Activated gamma-delta T cell (primary cell): ENCODE results near the gene NUMB.
A peak's percentile ranks its signal among the peaks of the same experiment; 100 is the strongest.

ENCODE experiments used
- DNase-seq: peaks from one replicate; lab custom pipeline; 2025; lab: John Stamatoyannopoulos, UW

NUMB gene

GRCh38 chr14:73245480-73246325, 212.6 kb downstream of the NUMB start:
- DNase-seq, result peak; percentile 25

DNA sequence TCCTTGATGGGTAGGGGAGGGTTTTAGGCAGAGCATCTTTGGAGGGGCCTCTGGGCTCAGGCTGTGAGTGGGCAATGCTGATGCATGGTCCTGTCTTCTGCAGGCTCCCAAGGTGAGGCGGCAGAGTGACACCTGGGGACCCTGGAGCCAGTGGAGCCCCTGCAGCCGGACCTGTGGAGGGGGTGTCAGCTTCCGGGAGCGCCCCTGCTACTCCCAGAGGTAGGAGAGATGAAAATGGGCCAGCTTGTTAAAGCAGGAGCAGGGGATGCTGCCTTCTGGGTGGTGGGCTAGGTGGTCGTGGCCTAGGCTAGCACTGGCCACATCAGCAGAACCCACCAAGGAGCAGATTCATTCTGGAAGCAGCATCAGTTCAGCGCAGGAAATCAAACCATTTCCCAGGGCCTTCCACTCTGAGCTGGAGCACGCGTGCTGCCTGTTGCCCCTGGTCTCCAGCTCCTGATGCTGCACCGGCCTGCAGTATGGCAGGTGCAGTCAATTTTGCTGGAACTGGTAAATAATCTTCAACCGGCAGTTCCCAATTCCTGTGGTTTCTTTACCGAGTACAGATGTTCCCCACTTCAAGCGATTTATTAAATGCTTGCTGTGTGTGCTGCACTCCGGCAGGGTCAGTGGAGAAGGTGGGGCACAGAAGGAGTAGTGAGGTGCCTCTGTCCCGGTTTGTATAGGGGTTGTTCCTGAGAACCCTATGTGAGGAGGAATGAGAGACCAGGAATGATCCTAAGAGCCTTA, 213.6 kb downstream of the NUMB start:
- no peak for DNase-seq

DNA sequence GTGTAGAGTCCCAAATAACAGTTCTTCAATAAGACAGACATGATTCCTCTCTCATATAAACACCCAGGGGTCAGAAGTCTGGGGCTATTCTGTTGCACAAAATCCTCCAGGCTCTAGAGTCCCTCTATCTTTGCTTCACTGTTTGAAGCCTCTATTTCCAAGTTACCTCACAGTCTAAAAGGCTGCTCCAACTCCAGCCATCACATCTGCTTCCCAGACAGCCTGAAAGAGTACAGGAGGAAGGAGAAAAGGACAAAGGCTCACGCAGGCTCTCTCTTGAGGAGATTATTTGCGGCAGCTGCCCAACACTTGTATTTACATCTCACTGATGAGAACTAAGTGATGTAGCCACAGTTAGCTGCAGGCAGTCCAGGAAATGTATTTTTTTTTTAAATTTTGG, 214.6 kb downstream of the NUMB start:
- DNase-seq, result no peak

GRCh38 chr14:73243341-73243740, 215.0 kb downstream of the NUMB start:
- no peak for DNase-seq

GRCh38 chr14:73242357-73242901, 215.9 kb downstream of the NUMB start:
- no peak for DNase-seq

DNA sequence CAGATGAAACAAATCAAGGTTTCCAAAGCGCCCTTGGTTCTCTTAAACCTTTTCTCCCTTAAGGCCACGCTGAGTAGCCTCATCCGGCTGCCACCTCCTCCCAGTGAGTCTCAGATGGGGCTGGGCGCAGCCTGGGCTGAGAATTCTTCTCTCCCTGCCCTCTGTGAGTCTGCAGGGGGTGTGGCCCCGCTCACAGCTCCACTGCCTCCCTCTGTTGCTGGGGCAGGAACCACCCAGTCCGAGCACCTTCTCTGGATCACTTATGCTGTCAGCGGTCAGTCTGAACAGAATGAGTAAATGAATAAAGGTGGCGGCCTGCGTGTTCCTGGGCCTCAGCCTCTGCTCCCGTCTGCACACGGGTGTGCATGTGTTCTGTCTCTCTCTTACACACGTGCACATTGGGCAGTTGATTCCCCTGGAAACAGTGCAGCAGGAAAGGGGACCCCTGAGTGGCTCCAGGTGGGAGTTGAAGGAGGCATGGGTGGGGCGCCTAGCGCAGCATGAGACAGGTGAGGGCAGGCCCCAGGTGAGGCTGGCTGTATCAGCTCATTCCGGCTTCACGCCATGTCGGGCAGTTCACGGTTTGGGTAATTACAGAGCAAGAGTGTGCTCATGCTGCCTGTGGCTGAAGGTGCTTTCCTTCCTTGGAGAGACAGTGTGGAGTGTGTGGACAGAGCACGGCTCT, 216.7 kb downstream of the NUMB start:
- no peak for DNase-seq

DNA sequence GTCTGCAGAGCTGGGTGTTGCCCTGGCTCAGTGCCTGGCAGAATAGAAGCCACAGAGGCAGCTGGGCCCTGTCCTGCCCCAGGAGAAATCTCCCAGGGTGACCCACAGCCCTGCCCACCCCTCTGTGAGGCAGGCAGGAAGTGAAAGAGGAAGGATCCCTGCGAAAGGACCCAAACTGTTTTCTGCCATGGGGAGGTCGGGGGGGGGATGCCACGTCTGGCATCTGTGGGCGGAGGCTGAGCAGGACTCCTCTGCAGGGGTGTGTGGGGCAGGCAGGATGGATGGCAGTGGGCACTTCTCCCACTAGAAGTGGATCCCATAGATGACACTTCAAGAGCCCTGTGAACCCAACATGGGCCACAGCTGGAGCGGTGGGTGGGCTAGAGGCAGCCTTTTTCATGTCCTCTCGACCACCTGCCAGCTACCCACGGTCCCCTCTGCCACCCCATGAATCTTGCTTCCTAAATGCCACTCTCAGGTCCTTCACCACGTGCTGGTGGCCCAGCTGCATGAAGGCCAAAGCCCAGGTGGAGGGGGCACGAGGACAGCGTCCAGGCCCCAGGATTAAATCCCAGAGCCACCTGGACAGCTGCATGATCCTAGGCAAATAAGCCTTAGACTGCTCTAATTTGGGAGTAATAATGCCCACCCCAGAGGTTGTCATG, 217.4 kb downstream of the NUMB start:
- DNase-seq, result no peak

DNA sequence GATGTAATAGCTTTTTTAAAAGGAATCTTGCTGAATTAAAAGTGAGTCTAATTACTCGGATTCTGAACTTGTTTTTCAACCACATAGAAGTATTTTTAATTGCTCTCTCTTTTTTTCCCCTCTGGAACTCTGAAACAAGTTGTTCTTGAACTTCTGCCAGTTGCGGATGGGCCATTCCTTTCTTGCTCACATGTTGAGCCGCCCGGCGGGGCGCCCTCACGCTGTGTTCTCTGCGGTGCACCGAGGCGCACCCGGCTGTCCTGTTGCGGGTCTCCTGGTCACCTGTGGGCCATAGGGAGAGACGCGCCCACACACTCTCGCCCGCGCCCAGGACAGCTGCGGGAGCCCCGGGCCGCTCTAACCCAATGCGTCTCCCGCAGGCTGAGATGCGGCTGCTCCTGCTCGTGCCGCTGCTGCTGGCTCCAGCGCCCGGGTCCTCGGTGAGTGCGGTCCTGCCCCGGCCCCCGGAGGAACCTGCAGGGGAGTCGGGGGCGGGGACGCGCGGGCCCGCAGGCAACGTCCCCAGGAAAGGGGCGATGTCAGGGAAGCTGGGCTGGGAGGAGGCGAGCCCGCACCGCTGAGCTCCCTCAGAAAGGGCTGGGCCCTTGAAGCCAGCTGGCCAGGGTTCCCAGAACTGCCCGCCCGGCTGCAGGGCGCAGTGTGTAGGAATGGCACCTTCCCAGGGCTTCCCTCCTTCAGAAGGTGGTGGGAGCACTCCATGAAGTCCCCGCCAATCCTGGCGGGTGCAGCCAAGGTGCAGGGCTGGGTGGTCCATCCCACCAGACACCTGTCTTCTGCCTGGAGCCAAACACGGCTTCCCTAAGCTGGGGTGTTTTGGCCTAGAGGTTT, 218.7 kb downstream of the NUMB start:
- no peak for DNase-seq

DNA sequence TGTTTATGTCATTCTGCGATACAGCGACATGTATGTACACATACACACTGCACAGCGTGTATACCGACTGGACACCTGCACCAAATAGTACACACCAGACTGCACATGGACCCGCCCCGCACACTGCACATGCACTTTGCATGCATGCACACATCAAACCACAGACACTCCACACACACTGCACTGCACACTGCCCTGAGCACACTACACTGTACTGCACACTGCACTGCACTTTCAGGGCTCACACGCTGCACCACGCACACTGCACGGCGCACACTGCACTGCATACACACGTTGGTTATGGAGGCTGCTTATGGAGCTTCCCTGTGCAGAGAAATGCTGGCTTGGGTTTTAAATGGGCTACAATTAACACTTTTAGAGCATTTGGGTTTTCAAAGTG, 219.4 kb downstream of the NUMB start:
- no peak for DNase-seq

GRCh38 chr14:73238424-73238852, 219.9 kb downstream of the NUMB start:
- DNase-seq, result no peak

- DNase-seq, result no peak
Measured at GRCh38 chr14:73237786-73238423, 220.4 kb downstream of the NUMB start.

DNA sequence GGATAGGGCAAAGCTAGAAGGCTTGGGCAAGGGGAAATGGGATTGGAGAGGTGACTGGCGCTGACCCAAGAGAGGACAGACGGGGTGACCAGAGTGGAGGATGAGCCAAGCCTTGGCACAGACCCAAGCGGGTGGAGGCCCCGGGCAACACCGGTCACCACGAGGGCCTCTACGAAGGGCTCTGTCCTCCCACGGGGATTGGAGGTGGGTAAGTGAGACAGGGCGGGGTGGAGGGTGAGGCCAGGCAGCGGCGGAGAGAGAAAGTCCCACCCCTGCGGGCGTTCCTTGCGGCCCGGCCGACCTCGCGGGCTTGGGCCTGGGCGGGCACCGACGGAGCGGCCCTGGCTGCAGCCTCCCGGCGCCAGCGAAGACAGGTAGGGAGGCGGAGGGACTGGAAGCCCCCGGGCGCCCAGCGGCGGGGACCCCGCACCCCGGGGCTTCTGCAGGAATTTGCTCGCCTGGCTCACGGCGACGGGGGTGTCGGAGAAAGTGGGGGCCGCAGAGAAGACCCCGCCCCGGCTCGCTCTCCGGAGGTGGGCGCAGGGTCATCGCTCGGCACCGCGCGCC, 221.0 kb downstream of the NUMB start, which contains the start of gene PAPLN:
PAPLN (plus strand) TSS at position 288 of the 567 bp plus-strand sequence. CDS start 2,273 bp downstream, outside the sequence.
- no peak for DNase-seq

DNA sequence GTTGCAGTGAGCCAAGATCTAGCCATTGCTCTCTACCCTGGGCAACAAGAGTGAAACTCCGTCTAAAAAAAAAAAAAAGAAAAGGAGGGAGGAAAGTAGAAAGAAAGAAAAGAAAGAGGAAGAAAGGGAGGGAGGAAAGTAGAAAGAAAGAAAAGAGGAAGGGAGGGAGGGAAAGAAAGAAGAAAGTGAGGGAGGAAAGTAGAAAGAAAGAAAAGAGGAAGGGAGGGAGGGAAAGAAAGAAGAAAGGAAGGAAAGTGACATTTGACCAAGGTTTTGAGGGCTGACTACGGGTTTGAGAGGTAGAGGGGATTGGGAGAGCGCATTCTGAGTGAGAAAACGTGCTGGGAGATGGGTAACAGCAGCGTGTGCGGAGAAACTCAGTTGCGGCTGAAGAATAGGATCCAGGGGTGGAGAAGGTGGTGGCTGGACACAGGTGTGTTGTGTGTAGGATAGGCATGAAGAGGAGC, 221.6 kb downstream of the NUMB start:
- DNase-seq, result no peak

DNA sequence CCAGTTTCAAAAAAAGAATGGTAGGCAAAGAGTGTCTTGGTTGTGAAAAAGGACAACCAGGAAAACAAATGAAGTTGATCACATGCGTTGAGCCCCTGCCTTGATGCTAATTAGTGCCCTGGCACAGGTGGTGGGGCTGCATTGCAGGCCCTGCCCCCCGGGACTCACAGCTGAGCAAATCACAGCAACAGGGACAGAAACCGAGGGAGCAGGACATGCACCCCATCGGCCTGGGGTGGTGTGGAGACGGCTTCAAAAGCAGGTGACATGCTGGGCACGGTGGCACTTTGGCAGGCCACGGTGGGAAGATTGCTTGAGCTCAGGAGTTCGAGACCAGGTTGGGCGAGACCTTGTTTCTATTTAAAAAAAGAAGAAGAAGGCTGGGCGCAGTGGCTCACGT, 222.2 kb downstream of the NUMB start:
- DNase-seq, result no peak

DNA sequence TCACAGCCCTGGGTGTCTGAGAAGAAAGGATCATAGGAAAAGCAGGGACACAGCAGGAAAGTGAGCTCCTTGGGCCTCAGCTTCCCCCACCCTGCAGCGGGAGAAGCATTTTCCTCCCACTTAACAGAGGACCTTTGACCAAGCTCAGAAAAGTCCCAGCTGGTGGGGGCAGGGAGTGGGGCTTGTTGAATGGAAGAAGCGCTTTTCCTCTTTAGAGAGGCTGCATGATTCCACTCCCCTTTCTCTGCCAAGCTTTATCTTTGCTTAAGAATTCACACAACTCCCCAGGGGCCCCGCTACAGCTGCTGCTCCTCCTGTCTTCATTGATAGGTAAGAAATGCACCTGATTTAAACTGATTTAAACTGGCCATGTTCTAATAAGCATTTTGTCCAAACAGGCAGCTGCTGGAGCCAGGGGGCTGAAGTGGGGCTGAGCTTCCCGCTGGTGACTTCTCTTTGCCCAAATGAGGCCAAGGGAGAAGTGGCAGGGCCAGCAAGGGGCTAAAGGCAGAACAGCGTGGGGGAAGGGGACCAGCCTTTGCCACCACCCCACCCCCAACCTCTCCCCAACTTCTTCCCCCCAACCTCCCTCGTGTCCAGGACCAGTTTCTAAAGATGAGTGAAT, 222.7 kb downstream of the NUMB start:
- no peak for DNase-seq

GRCh38 chr14:73234586-73235394, 223.6 kb downstream of the NUMB start:
- DNase-seq, result no peak

- DNase-seq, result no peak
Measured at GRCh38 chr14:73234029-73234428, 224.3 kb downstream of the NUMB start.

DNA sequence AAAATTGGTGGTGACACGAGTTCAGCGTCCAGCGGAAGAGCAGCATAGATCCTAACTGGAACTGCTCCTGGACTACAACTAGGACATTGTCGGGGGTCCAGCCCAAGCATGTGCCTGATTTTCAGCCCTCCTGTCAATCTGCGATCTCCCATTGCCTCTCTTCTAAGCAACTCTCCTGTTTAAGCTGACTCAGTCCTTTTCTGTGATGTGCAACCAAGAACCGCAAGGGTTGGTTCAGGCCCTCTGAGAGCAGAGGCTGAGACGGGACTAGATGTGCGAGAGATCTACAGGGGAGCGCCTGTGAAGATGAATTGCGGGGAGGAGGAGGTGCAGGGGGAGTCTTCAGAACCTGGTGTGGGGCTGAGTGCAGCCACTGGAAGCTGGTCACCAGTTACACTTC, 224.8 kb downstream of the NUMB start:
- DNase-seq, result no peak
